Measurements from ENCODE around the gene ZNF775. TPM values are rescaled to one million over a fixed set of nuclear protein-coding genes. Genes with fewer than 3 reads are reported as not detected.

The ZNF775 gene
- polyA plus RNA-seq, 4 donors: 1.1 to 6.5 (median 2.5) TPM

DNA sequence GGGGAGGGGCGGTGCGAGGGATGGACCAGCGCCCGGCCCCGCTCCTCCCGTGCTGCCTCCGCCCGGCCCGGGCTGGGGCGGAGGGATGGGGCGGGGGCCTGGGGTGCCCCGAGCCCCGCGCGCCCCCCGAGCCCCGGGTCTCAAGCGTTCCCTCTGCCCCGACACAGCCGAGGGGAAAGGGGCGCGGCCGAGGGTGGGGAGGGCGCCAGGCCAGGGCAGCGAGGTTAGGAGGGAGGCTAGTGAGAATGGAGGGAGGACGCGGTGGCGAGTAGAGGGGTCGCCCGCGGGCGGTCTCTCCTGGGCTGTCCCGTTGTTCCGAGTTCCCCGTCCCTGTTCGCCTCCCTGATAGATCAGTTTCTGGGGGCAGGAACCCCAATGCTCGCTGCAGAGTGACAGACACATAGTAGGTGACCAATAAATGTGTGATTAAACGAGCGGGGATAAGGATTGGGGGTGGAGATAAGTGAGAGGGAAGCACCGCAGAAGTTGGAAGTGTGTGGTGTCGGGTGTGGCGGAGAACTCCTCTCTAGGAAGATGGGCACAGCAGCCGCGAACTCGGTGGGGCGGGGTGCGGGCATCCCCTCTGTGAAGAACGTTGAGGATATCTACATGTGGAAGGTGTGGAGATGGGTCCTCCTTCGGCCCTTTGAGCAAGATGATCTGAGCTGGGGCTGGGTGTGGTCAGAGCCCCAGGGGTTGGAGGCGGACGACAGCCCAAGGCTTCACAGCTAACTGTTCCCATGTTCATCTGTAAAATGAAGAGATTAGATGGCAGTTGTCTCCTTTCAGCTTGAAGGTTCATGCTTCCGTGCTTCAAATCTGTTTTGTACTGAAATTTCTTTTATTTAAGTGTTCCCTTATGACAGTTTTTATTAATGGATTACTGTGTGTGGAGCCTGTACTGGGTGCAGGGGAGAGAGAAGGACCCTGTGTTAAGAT lies 580 bp downstream of the ZNF775 start:
- Histone ChIP-seq H3K4me3 (ENCODE audit: low read depth in 1 of 3, low read length in 3 of 3) (peak overlapping the region; percentile 70 to 90 (median 87)), H3K27me3 (ENCODE audit: control insufficient read depth in 3 of 3, insufficient read depth in 3 of 3, low read length in 3 of 3) (no peaks in the 10 kb centered on the region), H3K9me3 (ENCODE audit: control insufficient read depth in 2 of 2, insufficient read depth in 1 of 2, low read depth in 1 of 2, low read length in 1 of 2) (no peaks in the 10 kb centered on the region), H3K4me1 (ENCODE audit: control insufficient read depth in 3 of 3, insufficient read depth in 2 of 3, low read depth in 1 of 3, low read length in 2 of 3) (peaks cover 12 to 74% (median 13%) of the 10 kb centered on the region in 3 donors), H3K27ac (ENCODE audit: low read depth in 1 of 3, low read length in 2 of 3) (peak overlapping the region; percentile 14 to 69 (median 45)), H3K36me3 (ENCODE audit: control insufficient read depth in 3 of 3, insufficient read depth in 2 of 3, low read depth in 1 of 3, low read length in 3 of 3) (peaks cover 0 to 20% (median 4%) of the 10 kb centered on the region in 3 donors)
- 1% methylated on average over 48 to 52 of the region's 52 CpGs for WGBS, 3 donors
- DNase-seq (peak in 1 of 2 donors; percentile 55), FAIRE-seq (no peak)

- FAIRE-seq (no peak), DNase-seq (no peak)
- H3K27ac ChIP-seq (ENCODE audit: low read depth in 1 of 3, low read length in 2 of 3): peak overlapping the region in 1 of 3 donors; percentile 28
- no peaks in the 10 kb centered on the region for H3K27me3 ChIP-seq (ENCODE audit: control insufficient read depth in 3 of 3, insufficient read depth in 3 of 3, low read length in 3 of 3)
- no peaks in the 10 kb centered on the region for H3K9me3 ChIP-seq (ENCODE audit: control insufficient read depth in 2 of 2, insufficient read depth in 1 of 2, low read depth in 1 of 2, low read length in 1 of 2)
- H3K36me3 ChIP-seq (ENCODE audit: control insufficient read depth in 3 of 3, insufficient read depth in 2 of 3, low read depth in 1 of 3, low read length in 3 of 3): peaks cover 0 to 21% (median 4%) of the 10 kb centered on the region in 3 donors
- H3K4me1 ChIP-seq (ENCODE audit: control insufficient read depth in 3 of 3, insufficient read depth in 2 of 3, low read depth in 1 of 3, low read length in 2 of 3): peaks cover 12 to 82% (median 13%) of the 10 kb centered on the region in 3 donors
- H3K4me3 ChIP-seq (ENCODE audit: low read depth in 1 of 3, low read length in 3 of 3): peak overlapping the region in 1 of 3 donors; percentile 70
- 46 to 56% (median 49%) methylated on average over 11 of the region's 11 CpGs for WGBS, 3 donors
Measured at GRCh38 chr7:150380463-150380862, 1.3 kb downstream of the ZNF775 start.

DNA sequence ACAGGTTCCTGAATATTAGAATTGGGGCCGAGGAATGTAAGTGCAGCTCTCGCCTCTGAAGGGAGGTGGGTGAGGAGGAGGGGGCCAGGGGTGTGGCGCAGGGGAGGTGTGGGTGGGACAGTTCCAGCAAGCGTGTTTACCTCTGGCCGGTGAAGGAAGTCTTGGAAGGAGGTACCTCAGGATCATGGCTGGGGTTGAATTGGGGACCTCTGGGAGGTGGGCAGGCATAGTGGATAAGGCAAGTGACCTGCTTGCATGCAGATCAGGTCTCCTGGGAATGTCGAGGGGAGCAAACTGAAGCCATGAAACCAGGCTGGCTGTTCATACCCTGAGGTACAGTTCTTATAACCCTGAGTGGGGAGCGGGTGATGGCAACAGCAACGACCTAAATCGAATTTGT lies 2.0 kb downstream of the ZNF775 start:
- 57 to 71% (median 64%) methylated on average over 9 of the region's 9 CpGs for WGBS, 3 donors
- H3K4me1 ChIP-seq (ENCODE audit: control insufficient read depth in 3 of 3, insufficient read depth in 2 of 3, low read depth in 1 of 3, low read length in 2 of 3): peaks cover 11 to 82% (median 12%) of the 10 kb centered on the region in 3 donors

GRCh38 chr7:150381785-150382122 lies 2.6 kb downstream of the ZNF775 start:
- FAIRE-seq (no peak), DNase-seq (no peak)
- WGBS, 3 donors: 63 to 100% (median 92%) methylated on average over 1 of the region's 1 CpG
- H3K36me3 ChIP-seq (ENCODE audit: control insufficient read depth in 3 of 3, insufficient read depth in 2 of 3, low read depth in 1 of 3, low read length in 3 of 3): peaks cover 0 to 22% (median 0%) of the 10 kb centered on the region in 3 donors
- no peaks in the 10 kb centered on the region for H3K9me3 ChIP-seq (ENCODE audit: control insufficient read depth in 2 of 2, insufficient read depth in 1 of 2, low read depth in 1 of 2, low read length in 1 of 2)
- no peaks in the 10 kb centered on the region for H3K27me3 ChIP-seq (ENCODE audit: control insufficient read depth in 3 of 3, insufficient read depth in 3 of 3, low read length in 3 of 3)
- no peak overlapping the region for H3K27ac ChIP-seq (ENCODE audit: low read depth in 1 of 3, low read length in 2 of 3)
- peaks cover 7 to 81% (median 11%) of the 10 kb centered on the region in 3 donors for H3K4me1 ChIP-seq (ENCODE audit: control insufficient read depth in 3 of 3, insufficient read depth in 2 of 3, low read depth in 1 of 3, low read length in 2 of 3)
- H3K4me3 ChIP-seq (ENCODE audit: low read depth in 1 of 3, low read length in 3 of 3): no peak overlapping the region

More for the DNA sequence above, 2.0 kb downstream of the ZNF775 start:
- peaks cover 0 to 22% (median 0%) of the 10 kb centered on the region in 3 donors for H3K36me3 ChIP-seq (ENCODE audit: control insufficient read depth in 3 of 3, insufficient read depth in 2 of 3, low read depth in 1 of 3, low read length in 3 of 3)
- H3K4me3 ChIP-seq (ENCODE audit: low read depth in 1 of 3, low read length in 3 of 3): no peak overlapping the region
- no peaks in the 10 kb centered on the region for H3K9me3 ChIP-seq (ENCODE audit: control insufficient read depth in 2 of 2, insufficient read depth in 1 of 2, low read depth in 1 of 2, low read length in 1 of 2)
- FAIRE-seq: no peak
- H3K27me3 ChIP-seq (ENCODE audit: control insufficient read depth in 3 of 3, insufficient read depth in 3 of 3, low read length in 3 of 3): no peaks in the 10 kb centered on the region
- H3K27ac ChIP-seq (ENCODE audit: low read depth in 1 of 3, low read length in 2 of 3): no peak overlapping the region
- DNase-seq: no peak

DNA sequence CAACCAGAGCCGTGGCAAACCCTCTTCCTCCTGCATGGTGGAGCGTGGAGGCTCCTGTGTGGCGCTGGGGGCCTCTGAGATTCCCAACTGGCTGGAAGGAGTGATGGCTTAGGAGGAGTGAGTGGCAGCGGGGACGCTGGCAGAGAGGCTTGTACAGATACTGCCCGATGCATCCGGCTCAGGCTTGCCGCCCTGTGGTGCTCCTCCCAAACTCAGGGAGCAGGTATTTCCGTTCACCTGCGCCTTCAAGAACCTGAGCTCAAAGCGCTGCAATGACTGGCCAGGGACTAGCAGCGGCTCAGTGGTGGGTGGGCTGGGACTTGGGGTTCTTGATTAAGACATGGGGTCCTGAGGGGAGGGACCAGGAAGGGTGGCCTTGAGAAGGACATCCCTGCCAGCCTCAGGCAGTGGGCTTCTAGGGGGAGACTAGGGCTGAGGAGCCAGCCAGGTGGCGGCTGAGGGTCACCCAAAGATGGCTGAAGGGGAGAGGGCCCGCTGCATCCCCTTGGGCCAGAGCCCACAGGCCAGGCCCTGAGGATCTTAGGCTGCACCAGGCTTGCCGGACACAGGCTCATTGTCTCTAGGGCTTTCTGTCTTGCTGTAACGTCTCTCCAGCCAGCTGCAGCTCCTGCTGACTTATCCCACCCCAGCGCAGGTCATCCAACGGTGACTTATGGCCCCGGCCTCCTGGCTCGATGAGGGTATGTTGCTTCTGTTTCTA lies 3.2 kb downstream of the ZNF775 start:
- 22 to 61% (median 37%) methylated on average over 15 to 20 of the region's 20 CpGs for WGBS, 3 donors
- FAIRE-seq (no peak), DNase-seq (no peak)
- no peaks in the 10 kb centered on the region for H3K9me3 ChIP-seq (ENCODE audit: control insufficient read depth in 2 of 2, insufficient read depth in 1 of 2, low read depth in 1 of 2, low read length in 1 of 2)
- H3K36me3 ChIP-seq (ENCODE audit: control insufficient read depth in 3 of 3, insufficient read depth in 2 of 3, low read depth in 1 of 3, low read length in 3 of 3): peaks cover 0 to 23% (median 0%) of the 10 kb centered on the region in 3 donors
- peaks cover 7 to 76% (median 11%) of the 10 kb centered on the region in 3 donors for H3K4me1 ChIP-seq (ENCODE audit: control insufficient read depth in 3 of 3, insufficient read depth in 2 of 3, low read depth in 1 of 3, low read length in 2 of 3)
- no peak overlapping the region for H3K4me3 ChIP-seq (ENCODE audit: low read depth in 1 of 3, low read length in 3 of 3)
- H3K27me3 ChIP-seq (ENCODE audit: control insufficient read depth in 3 of 3, insufficient read depth in 3 of 3, low read length in 3 of 3): no peaks in the 10 kb centered on the region
- H3K27ac ChIP-seq (ENCODE audit: low read depth in 1 of 3, low read length in 2 of 3): peak overlapping the region; percentile 4 to 81 (median 74)

GRCh38 chr7:150382844-150383225 lies 3.7 kb downstream of the ZNF775 start:
- Histone ChIP-seq H3K36me3 (ENCODE audit: control insufficient read depth in 3 of 3, insufficient read depth in 2 of 3, low read depth in 1 of 3, low read length in 3 of 3) (peaks cover 0 to 25% (median 0%) of the 10 kb centered on the region in 3 donors), H3K27me3 (ENCODE audit: control insufficient read depth in 3 of 3, insufficient read depth in 3 of 3, low read length in 3 of 3) (no peaks in the 10 kb centered on the region), H3K27ac (ENCODE audit: low read depth in 1 of 3, low read length in 2 of 3) (peak overlapping the region in 2 of 3 donors; percentile 81 to 82), H3K4me1 (ENCODE audit: control insufficient read depth in 3 of 3, insufficient read depth in 2 of 3, low read depth in 1 of 3, low read length in 2 of 3) (peaks cover 7 to 72% (median 11%) of the 10 kb centered on the region in 3 donors), H3K9me3 (ENCODE audit: control insufficient read depth in 2 of 2, insufficient read depth in 1 of 2, low read depth in 1 of 2, low read length in 1 of 2) (no peaks in the 10 kb centered on the region), H3K4me3 (ENCODE audit: low read depth in 1 of 3, low read length in 3 of 3) (no peak overlapping the region)
- whole genome bisulfite sequencing, 3 donors: 15 to 51% (median 33%) methylated on average over 4 of the region's 4 CpGs
- FAIRE-seq (no peak), DNase-seq (peak in 1 of 2 donors; percentile 33)

- FAIRE-seq (no peak), DNase-seq (peak; percentile 61 to 90)
- Histone ChIP-seq H3K9me3 (ENCODE audit: control insufficient read depth in 2 of 2, insufficient read depth in 1 of 2, low read depth in 1 of 2, low read length in 1 of 2) (no peaks in the 10 kb centered on the region), H3K27me3 (ENCODE audit: control insufficient read depth in 3 of 3, insufficient read depth in 3 of 3, low read length in 3 of 3) (no peaks in the 10 kb centered on the region), H3K27ac (ENCODE audit: low read depth in 1 of 3, low read length in 2 of 3) (peak overlapping the region in 2 of 3 donors; percentile 81 to 82), H3K4me1 (ENCODE audit: control insufficient read depth in 3 of 3, insufficient read depth in 2 of 3, low read depth in 1 of 3, low read length in 2 of 3) (peaks cover 7 to 70% (median 7%) of the 10 kb centered on the region in 3 donors), H3K4me3 (ENCODE audit: low read depth in 1 of 3, low read length in 3 of 3) (peak overlapping the region in 1 of 3 donors; percentile 9), H3K36me3 (ENCODE audit: control insufficient read depth in 3 of 3, insufficient read depth in 2 of 3, low read depth in 1 of 3, low read length in 3 of 3) (peaks cover 0 to 35% (median 0%) of the 10 kb centered on the region in 3 donors)
- 20 to 56% (median 46%) methylated on average over 21 to 22 of the region's 22 CpGs for WGBS, 3 donors
Measured at GRCh38 chr7:150383710-150384397, 4.7 kb downstream of the ZNF775 start.
